ENCODE measurements around the gene MAGI3.

- no peak for TF ChIP-seq CTCF (conservative IDR thresholded peaks at IDR 0.05 in 1 of 2, IDR thresholded peaks at IDR 0.05 in 1 of 2; ENCODE audit: low read depth in 1 of 2, low read length in 2 of 2)
- TF ChIP-seq EZH2 (IDR thresholded peaks at IDR 0.05; ENCODE audit: low read length, missing control alignments) = no peak
Measured at GRCh38 chr1:113652771-113653170, 262.5 kb downstream of the MAGI3 start.
